Lung microvascular endothelial cell (primary cell): Measurements from ENCODE around the gene ATP6V0A1. TPM values are rescaled to one million over a fixed set of nuclear protein-coding genes. Genes with fewer than 3 reads are reported as not detected.

Experiments used
- DNase-seq, 2 donors: peaks; one replicate each; pipeline versions ENCODE4 v3.0.0 to v3.0.0-alpha.2; 2010; ENCODE audit warnings: low read depth in 2 of 2
- total RNA-seq: library from RNA; depleted of rRNA; stranded (reverse); fragments of >200 nt; gene quantifications from 2 replicates; pipeline ENCODE4 v1.2.1, GENCODE V29; 2014

The ATP6V0A1 gene
- total RNA-seq: 16.6 and 22.0 TPM in 2 replicates

DNA sequence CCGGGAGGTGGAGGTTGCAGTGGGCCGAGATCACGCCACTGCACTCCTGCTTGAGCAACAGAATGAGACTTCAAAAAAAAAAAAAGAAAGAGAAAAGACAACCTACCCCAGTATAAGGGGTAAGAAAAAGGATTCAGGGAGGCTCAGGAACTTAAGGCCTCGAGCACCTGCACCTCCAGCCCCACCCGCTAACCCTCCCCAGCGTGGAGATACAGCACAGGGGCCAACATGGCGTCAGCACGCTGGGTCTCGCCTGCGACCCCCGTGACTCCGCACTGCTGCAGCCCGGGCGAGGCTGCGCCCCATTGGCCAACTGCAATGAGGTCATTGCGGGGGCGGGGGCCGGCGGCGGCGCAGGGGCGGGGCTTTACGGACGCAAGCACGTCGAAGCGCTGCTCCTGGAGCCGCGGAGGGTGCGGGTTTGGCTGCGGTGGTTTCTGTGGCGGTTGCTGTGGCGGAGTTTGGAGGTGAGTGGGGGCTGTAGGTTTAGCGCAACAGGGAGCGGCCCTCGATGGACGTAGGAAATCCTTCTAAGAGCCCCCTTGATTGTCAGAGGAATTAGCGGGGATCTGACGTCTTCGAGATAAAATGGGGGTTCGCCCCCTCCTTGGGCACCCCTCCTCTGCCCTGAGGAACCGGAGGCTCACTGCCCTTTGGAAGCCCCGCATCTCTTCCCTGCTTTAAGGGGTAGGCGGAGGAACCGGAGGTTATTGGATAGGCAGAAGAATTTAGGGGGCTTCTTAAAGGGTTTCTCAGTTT is at the start of gene ATP6V0A1:
ATP6V0A1 (plus strand) TSS at position 382 of the 759 bp plus-strand sequence. CDS start 2,017 bp downstream, outside the sequence.
- peak; percentile 87 to 93 for DNase-seq

DNA sequence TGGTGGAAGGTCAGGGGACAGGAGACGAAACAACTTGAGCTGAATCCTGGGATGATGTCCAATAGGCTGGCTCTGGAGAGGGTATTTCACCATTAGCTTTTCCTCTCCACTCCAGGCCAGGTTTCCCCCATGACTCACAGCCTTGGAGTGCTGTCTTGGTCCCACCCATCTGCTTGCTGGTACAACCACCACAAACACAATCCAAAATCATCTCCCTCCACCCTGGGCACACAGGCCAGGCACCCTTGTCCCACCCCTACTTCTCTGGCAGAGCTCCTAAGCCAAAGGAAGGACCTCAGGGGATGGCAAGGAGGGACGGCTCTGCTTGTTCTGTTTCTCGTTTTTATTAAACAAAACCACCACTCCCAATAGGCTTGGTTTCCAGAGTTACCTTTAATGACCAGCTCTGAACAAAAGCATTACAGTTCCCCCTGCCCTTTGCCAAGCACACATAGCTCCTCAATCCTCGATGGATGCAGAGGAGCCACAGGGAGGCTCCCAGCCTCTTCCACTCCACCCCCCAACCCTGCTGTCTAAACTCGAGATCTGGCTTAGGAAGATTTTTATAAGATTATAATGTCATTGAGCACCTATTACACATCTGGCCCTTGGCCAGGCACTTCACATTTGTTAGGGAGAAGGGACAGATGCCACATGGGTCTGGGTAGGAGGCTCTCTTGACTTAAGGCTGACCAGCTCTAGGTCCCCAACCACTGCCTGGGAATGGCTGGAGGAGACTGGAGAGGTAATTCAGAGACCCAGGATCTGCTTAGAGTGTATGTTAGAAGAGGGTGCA is 49.0 kb upstream of the ATP6V0A1 start:
- DNase-seq: peak in 1 of 2 donors; percentile 91

- DNase-seq: no peak
Measured at GRCh38 chr17:42410319-42410685, 48.4 kb upstream of the ATP6V0A1 start.

GRCh38 chr17:42411361-42411760 is 47.3 kb upstream of the ATP6V0A1 start:
- DNase-seq: no peak

DNA sequence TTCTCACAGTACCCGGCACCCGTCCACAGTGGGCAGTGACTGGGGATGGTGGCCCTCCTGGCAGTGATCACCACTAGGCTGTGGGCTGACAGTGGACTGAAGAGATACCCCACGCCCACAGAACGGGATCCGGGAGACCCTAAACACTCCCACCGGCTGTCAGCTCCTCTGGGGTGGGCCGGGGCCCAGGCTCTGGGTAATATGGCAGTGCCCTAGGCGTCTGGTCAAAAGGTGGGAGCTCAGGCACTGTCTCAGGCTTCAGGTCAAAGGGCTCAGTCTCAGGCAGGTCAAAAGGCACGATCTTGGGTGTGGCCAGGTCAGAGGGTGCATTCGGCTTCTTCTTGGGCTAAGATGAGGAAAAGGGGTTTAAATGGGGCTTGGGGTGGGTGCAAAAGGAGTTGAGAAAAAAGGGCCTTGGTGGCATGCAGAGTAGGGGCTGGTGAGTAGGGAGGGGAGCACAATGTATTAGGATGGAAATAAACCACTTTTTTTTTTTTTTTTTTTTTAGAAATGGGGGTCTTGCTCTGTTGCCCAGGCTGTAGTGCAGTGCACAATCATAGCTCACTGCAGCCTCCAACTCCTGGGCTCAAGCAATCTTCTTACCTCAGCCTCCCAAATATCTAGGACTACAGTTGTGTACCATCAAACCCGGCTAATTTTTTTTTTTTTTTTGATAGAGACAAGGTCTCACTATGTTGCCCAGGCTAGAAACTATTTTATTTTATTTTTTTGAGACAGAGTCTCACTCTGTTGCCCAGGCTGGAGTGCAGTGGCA is 46.6 kb upstream of the ATP6V0A1 start:
- DNase-seq: no peak

GRCh38 chr17:42413464-42414040 is 45.1 kb upstream of the ATP6V0A1 start:
- peak in 1 of 2 donors; percentile 29 for DNase-seq

DNA sequence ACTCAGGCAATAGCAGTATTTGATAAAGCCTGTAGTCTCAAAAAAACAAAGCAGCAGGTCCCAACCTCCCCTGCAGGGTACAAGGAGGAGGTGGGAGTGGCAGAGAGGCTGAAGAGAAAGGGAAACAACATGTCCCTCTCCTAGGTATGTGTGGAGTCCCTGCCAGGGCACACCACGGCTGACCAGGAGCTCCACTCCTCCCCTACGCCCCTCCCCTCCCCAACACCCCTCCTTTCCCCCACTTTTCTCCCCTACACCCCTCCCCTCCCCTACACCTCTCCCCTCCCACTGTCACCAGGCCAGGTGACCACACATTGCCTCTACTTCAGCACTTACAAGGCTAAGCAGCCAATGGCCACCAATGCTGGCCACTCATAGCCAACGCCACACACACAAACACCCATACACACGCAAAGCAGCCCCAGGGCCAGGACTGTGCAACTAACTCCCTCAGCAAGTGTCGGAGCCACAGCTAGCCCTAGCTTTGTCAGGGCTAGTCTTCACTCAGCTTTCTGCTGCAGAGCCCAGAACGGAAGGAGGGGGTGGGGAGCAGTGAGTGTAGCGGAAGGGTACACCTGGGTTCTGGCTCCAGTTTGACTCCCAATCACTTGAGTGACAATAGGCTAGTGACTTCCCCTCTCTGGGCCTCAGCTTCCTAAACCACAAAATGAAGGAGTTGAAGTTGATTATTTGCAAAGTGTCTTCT is 43.8 kb upstream of the ATP6V0A1 start:
- peak; percentile 35 to 53 for DNase-seq

DNA sequence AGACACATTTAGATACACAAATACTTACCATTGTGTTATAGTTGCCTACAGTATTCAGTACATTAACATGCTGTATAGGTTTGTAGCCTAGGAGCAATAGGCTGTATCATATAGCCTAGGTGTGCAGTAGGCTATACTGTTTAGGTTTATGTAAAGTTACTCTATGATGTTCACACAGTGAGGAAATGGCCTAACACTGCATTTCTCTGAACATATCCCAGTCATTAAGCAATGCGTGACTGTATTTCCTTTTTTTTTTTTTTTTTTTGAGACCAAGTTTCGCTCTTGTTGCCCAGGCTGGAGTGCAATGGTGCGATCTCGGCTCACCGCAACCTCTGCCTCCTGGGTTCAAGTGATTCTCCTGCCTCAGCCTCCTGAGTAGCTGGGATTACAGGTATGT is 40.7 kb upstream of the ATP6V0A1 start:
- DNase-seq: peak; percentile 46 to 63

DNA sequence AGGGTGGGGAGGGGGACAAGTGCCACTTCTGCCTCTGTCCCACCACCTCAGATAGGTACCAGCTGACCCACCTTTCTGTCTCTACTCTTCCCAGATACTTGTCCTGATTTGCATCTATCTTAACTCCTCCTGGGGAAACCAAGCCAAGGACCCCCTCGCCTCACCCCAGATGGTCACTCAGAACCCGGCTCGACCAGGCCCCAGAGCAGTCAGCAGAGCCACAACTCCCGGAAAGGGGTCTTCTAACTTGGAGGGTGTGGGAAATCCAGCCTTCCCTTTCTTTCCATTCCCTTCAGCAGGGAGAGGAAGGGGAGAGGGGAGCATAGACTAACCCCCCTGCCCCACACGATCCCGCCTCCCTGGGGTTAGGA is 37.6 kb upstream of the ATP6V0A1 start:
- no peak for DNase-seq

DNA sequence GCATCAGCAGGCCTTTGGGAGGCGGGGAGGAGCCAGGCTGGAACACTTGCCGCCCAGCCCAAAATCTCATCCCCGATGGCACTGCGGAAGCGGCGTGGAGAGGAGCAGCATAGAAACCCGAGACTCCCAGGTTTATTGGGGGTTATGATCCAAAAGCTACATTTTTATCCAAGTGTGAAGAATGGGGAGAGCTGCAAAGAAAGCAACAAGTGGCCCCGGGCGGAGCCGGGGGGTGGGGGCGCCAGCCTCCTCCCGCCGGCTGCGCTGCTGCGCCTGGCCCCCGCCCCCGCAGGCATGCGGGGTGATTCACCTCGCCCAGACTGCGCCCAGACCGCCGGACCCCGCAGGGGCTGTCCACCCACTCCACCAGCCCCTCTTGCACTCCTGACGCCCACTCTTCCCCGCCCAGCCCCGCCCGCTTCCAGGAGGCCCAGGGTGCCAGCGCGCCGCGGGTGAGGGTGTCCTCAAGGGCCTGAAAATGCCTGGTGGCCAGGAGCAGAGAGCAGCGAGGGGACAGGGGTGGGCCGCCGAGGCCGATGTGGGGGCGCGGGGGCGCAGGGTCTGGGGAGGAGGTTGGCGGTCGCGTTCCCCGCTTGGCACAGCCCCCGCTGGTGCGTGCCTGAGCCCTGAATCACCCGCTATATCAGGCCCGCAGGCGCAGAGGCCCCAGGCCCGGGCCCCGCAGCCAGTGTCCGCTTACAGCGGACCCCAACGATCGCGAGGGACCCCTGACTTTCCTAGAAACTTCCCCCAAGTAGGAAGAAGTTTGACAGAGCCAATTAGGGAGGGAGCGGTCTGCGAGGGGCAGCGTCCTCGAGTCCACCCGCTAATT is 37.0 kb upstream of the ATP6V0A1 start:
- DNase-seq: peak; percentile 52 to 58

DNA sequence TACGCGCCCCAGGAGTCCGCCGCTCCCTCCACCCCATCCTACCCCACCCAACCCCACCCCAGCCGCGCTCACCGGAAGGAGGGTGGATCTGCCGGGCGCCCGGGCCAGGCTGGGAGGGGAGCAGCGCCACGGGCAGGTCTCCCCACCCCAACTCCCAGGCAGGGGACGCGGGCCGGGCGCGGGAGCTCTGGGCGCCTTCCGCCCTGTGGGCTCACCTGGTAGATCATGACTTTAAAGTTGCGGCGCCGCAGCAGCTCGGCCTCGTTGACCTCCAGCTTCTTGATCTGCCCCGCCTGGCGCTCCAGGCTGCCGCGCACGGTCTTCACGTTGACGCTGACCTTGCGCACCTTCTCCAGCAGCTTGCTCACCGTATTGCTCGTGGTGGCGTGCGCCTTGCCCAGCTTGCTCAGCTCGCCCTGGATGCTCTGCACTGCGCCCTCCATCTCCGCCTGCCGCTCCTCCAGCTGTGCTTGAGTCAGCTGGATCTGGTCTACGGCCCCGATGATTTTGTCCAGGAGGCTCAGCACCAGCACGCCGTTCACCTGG is 36.2 kb upstream of the ATP6V0A1 start:
- peak; percentile 49 to 52 for DNase-seq

- DNase-seq: peak; percentile 95 to 96
Measured at GRCh38 chr17:42422958-42423712, 35.5 kb upstream of the ATP6V0A1 start, which contains the start of gene CAVIN1. CAVIN1 (minus strand) TSS chr17:42423256; CDS start chr17:42423097, 159 bp downstream.

- DNase-seq: no peak
Measured at GRCh38 chr17:42423766-42424165, 34.9 kb upstream of the ATP6V0A1 start.

GRCh38 chr17:42424991-42425610 is 33.6 kb upstream of the ATP6V0A1 start:
- DNase-seq: no peak

- peak; percentile 86 to 89 for DNase-seq
Measured at GRCh38 chr17:42428141-42428944, 30.3 kb upstream of the ATP6V0A1 start.

- no peak for DNase-seq
Measured at GRCh38 chr17:42429726-42430447, 28.8 kb upstream of the ATP6V0A1 start.

- DNase-seq: no peak
Measured at GRCh38 chr17:42431758-42432161, 26.9 kb upstream of the ATP6V0A1 start.
